Measurements from ENCODE around the gene MRPL32.

DNA sequence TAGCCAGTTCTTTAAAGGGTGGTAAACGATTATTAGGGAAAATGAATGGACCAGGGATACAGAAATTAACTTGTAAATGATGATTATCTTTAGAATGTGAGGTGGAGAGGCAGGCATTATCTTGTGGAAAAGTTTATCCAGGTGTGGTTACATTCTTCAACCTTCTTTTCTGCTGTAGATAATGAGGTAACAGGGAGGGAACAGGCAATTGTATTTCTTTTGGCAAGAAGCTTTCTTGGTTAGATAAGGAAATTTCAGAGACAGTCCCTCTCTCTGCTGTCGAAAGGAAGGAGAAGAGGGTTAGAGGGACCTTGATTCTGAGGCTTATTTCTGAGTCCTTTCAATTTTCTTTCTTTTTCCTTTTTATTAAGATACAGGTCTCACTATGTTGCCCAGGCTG lies 32.1 kb downstream of the MRPL32 start:
- TF ChIP-seq, protein P1, sequence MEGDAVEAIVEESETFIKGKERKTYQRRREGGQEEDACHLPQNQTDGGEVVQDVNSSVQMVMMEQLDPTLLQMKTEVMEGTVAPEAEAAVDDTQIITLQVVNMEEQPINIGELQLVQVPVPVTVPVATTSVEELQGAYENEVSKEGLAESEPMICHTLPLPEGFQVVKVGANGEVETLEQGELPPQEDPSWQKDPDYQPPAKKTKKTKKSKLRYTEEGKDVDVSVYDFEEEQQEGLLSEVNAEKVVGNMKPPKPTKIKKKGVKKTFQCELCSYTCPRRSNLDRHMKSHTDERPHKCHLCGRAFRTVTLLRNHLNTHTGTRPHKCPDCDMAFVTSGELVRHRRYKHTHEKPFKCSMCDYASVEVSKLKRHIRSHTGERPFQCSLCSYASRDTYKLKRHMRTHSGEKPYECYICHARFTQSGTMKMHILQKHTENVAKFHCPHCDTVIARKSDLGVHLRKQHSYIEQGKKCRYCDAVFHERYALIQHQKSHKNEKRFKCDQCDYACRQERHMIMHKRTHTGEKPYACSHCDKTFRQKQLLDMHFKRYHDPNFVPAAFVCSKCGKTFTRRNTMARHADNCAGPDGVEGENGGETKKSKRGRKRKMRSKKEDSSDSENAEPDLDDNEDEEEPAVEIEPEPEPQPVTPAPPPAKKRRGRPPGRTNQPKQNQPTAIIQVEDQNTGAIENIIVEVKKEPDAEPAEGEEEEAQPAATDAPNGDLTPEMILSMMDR (IDR thresholded peaks at IDR 0.05) = no peak
- TF ChIP-seq POLR2A (IDR thresholded peaks at IDR 0.05) (no peak), POLR2AphosphoS5 (IDR thresholded peaks at IDR 0.05) (no peak)
